Thyroid gland (tissue), 4 donors: ENCODE data around the gene FAM171A1. TPM values are rescaled to one million over a fixed set of nuclear protein-coding genes. Genes with fewer than 3 reads are reported as not detected.
"Not testable (repeated sequence)": the region's sequence is repeated elsewhere in the genome, so short reads cannot be mapped to it uniquely, and the experiment has no call there.

Source experiments
- DNase-seq, 2 donors: peaks; one replicate each; pipeline ENCODE4 v3.0.0-alpha.2; 2019
- H3K27ac ChIP-seq, 3 donors: fragments of 200-600 bp; sonication (generic); 1 replicate in 2 of 3; 2 replicates in 1 of 3; pipeline ENCODE4 v1.5.1; 2016 to 2019; ENCODE audit warnings: mild to moderate bottlenecking in 1 of 3, moderate library complexity in 1 of 3
- H3K27me3 ChIP-seq: fragments of 200-600 bp; sonication (generic); one replicate; pipeline ENCODE4 v1.5.1; 2019
- H3K36me3 ChIP-seq, 2 donors: fragments of 200-600 bp; sonication (generic); one replicate each; pipeline ENCODE4 v1.5.1; 2016 to 2019
- H3K4me1 ChIP-seq, 2 donors: fragments of 200-600 bp; sonication (generic); one replicate each; pipeline ENCODE4 v1.5.1; 2017 to 2019
- H3K4me3 ChIP-seq, 3 donors: fragments of 200-600 bp; sonication (generic); replicated peaks in 1 of 3; 1 replicate in 2 of 3; 2 replicates in 1 of 3; pipeline ENCODE4 v1.5.1; 2016; ENCODE audit warnings: mild to moderate bottlenecking in 1 of 3
- H3K9me3 ChIP-seq: fragments of 200-600 bp; sonication (generic); one replicate; pipeline ENCODE4 v1.5.1; 2017
- POLR2A ChIP-seq, 2 donors: fragments of 450-650 bp; IDR thresholded peaks; one replicate each; pipeline ENCODE4 v1.6.1; 2017; ENCODE audit warnings: antibody characterized with exemption in 2 of 2, mild to moderate bottlenecking in 2 of 2, moderate library complexity in 1 of 2
- WGBS, 2 donors: methylation state at CpG; one replicate each; pipeline ENCODE4 v1.1.5; 2017; 5-methylcytosine and 5-hydroxymethylcytosine counted together
- intact Hi-C: fragments of 100-400 bp; cut with DNase I; formaldehyde crosslinking; loops from one replicate; pipeline ENCODE4 v1.15.1; 2023
- total RNA-seq, 4 donors: library from RNA; depleted of rRNA; stranded (reverse); fragments of >200 nt; gene quantifications; one replicate each; pipeline ENCODE4 v1.2.3, GENCODE V29; 2016
- TF ChIP-seq, protein P1 (sequence below), 6 experiments: fragments of 200-600 bp in 3 of 6; fragments of 450-650 bp in 3 of 6; sonication (generic) in 3 of 6; IDR thresholded peaks; one replicate each; pipeline ENCODE4 v1.5.1; 2016 to 2019; ENCODE audit warnings: antibody characterized with exemption in 6 of 6, mild to moderate bottlenecking in 2 of 6, inconsistent platforms in 1 of 6, moderate library complexity in 1 of 6

Gene FAM171A1
- total RNA-seq, 4 donors from 2014 or later, result 10.2 to 14.9 (median 13.3) TPM

DNA sequence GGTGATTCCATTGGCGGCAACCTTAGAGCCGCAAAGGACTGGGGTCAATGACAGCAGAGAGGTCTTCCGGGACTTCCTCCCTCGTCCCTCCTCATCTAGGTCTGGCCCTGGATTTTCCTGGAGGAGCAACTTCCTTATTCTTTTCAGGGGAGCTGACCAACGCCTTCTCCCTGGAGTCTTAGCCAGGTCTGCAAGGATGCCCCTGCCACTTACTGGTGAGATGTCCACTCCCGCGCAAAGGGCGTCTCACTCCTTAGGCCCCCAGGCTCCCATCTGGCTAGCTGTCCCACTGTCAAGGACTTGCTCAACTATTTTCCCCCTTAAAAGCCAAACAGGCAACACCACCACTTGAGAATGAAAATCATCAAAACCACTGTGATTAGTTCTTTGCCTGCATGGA is 160.6 kb downstream of the FAM171A1 start:
- intact Hi-C loops, result loop anchor here (5.0 kb wide), 1 partner anchor 162 kb away; the partner anchor contains the start of gene FAM171A1
- H3K36me3 ChIP-seq, result peaks cover 8 to 11% of the 10 kb centered on the region in 2 donors
- WGBS, 2 donors, result 88 to 93% methylated on average over 8 of the region's 8 CpGs
- no peak for TF ChIP-seq POLR2A (IDR thresholded peaks at IDR 0.05)
- TF ChIP-seq, protein P1, sequence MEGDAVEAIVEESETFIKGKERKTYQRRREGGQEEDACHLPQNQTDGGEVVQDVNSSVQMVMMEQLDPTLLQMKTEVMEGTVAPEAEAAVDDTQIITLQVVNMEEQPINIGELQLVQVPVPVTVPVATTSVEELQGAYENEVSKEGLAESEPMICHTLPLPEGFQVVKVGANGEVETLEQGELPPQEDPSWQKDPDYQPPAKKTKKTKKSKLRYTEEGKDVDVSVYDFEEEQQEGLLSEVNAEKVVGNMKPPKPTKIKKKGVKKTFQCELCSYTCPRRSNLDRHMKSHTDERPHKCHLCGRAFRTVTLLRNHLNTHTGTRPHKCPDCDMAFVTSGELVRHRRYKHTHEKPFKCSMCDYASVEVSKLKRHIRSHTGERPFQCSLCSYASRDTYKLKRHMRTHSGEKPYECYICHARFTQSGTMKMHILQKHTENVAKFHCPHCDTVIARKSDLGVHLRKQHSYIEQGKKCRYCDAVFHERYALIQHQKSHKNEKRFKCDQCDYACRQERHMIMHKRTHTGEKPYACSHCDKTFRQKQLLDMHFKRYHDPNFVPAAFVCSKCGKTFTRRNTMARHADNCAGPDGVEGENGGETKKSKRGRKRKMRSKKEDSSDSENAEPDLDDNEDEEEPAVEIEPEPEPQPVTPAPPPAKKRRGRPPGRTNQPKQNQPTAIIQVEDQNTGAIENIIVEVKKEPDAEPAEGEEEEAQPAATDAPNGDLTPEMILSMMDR (IDR thresholded peaks at IDR 0.05), result no peak
- H3K27me3 ChIP-seq, result no peaks in the 10 kb centered on the region
- no peak overlapping the region for H3K4me3 ChIP-seq
- H3K27ac ChIP-seq, result no peak overlapping the region
- DNase-seq, result no peak
- no peaks in the 10 kb centered on the region for H3K9me3 ChIP-seq
- H3K4me1 ChIP-seq, result no peaks in the 10 kb centered on the region

DNA sequence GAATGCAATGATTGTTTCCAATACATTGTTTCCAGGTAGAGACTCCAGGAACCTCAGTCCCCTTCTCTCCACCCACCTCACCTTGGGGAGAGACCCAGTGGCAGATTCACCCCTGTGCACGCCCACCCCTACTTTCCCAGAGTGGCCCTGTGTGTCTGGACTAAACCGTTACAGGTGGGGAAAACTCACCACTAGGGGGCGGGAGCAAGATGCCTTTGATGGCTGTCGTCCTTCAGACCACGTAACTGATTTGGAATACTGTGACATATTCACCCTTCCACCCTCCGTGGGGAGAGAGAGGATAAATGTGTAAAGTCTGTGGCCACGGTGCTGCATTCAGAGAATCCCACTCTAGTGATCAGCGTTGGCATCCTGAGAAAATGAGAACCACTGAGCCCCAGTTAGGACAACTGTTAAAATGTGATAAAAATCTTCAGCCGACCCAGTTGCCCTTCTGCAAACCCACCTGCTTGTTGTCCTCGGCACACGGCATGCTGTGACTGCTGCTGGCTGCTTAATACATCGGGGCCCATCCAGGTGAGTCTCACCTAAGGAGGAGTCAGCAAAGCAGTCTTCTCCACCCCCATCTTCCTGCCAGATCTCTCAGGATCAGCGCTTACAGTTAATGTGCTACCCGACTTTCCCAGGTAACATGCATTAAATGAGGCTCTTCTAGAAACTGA is 161.1 kb downstream of the FAM171A1 start:
- Histone ChIP-seq H3K4me3 (no peak overlapping the region), H3K27me3 (no peaks in the 10 kb centered on the region), H3K9me3 (no peaks in the 10 kb centered on the region), H3K4me1 (no peaks in the 10 kb centered on the region), H3K36me3 (peaks cover 8 to 11% of the 10 kb centered on the region in 2 donors), H3K27ac (no peak overlapping the region)
- TF ChIP-seq, protein P1 (IDR thresholded peaks at IDR 0.05), result peak; percentile 54 to 91 (median 73)
- TF ChIP-seq POLR2A (IDR thresholded peaks at IDR 0.05), result no peak
- WGBS, 2 donors, result 24% methylated on average over 13 to 14 of the region's 14 CpGs
- peak; percentile 85 to 86 for DNase-seq
- intact Hi-C loops, result loop anchor here (5.0 kb wide), 1 partner anchor 162 kb away; the partner anchor contains the start of gene FAM171A1

DNA sequence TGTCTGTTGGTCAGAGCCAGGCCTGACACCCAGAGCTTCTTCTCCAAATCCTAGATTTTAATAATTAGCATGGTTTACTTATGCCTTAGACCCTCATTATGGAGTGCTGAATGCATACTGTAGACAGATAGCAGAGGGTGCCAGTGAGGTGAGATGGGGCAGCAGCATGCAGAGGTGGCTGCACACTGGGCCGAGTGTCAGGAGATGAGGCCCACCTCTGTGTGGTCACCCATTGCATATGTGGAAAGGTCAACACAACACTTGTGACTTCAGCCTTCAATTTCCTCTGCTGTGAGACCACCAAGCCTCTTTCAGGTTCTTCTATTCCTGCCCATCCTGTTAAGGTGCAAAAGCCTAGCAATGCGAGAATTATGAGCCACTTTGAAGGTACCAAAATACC is 162.9 kb downstream of the FAM171A1 start:
- Histone ChIP-seq H3K27me3 (no peaks in the 10 kb centered on the region), H3K9me3 (no peaks in the 10 kb centered on the region), H3K4me1 (no peaks in the 10 kb centered on the region), H3K4me3 (no peak overlapping the region), H3K27ac (no peak overlapping the region), H3K36me3 (peaks cover 0 to under 1% of the 10 kb centered on the region in 2 donors)
- TF ChIP-seq, protein P1 (IDR thresholded peaks at IDR 0.05), result no peak
- no peak for TF ChIP-seq POLR2A (IDR thresholded peaks at IDR 0.05)
- no peak for DNase-seq
- intact Hi-C loops, result no loop called here
- 93 to 98% methylated on average over 2 of the region's 2 CpGs for WGBS, 2 donors

DNA sequence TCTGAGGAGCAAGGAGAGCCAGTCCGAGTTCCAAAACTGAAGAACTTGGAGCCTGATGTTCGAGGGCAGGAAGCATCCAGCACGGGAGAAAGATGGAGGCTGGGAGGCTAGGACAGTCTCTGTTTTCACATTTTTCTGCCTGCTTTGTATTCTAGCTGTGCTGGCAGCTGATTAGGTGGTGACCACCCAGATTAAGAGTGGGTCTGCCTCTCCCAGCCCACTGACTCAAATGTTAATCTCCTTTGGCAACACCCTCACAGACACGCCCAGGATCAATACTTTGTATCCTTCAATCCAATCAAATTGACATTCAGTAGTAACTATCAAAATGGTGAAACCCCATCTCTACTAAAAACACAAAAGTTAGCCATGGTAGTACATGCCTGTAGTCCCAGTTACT is 163.7 kb downstream of the FAM171A1 start:
- H3K27me3 ChIP-seq, H3K9me3 ChIP-seq, H3K36me3 ChIP-seq, H3K4me3 ChIP-seq, H3K27ac ChIP-seq, DNase-seq, intact Hi-C loops, H3K4me1 ChIP-seq: not testable (repeated sequence)
- WGBS, 2 donors, result 93 to 95% methylated on average over 4 of the region's 4 CpGs

DNA sequence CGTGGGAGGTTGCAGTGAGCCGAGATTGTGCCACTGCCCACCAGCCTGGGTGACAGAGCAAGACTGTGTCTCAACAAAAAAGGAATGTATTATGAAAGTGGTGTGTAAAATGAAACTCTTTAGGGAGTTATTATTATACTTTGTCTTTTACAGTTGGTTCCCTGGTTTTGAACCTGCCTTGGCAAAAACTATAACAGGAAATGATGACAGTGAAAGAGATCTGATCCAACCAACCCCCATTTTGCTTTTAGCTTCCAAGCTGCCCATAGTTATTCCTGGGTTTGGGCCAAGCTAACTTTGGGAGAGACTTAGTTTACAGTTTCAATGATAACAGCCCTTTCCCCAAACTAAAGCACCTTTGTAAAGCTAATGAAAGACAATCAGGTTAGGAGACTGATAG is 168.4 kb downstream of the FAM171A1 start:
- Histone ChIP-seq H3K27ac (no peak overlapping the region), H3K4me1 (no peaks in the 10 kb centered on the region), H3K4me3 (no peak overlapping the region), H3K9me3 (no peaks in the 10 kb centered on the region), H3K36me3 (no peaks in the 10 kb centered on the region), H3K27me3 (no peaks in the 10 kb centered on the region)
- intact Hi-C loops, result no loop called here
- DNase-seq, result no peak
- WGBS, 2 donors, result 98 to 100% methylated on average over 2 of the region's 2 CpGs
- TF ChIP-seq POLR2A (IDR thresholded peaks at IDR 0.05), result no peak
- TF ChIP-seq, protein P1 (IDR thresholded peaks at IDR 0.05), result no peak

DNA sequence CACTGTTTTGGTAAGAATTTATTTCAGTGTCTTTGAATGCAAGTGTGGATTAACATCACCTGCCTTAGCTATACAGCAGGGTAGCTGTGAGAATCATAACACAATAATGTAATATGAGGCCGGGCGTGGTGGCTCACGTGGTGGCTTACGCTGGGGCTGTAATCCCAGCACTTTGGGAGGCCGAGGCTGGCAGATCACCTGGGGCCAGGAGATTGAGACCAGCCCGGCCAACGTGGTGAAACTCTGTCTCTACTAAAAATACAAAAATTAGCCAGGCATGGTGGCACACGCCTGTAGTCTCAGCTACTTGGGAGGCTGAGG is 168.8 kb downstream of the FAM171A1 start:
- DNase-seq, H3K27me3 ChIP-seq, H3K4me1 ChIP-seq, H3K36me3 ChIP-seq, H3K9me3 ChIP-seq, H3K27ac ChIP-seq, intact Hi-C loops, H3K4me3 ChIP-seq: not testable (repeated sequence)
- 88 to 92% methylated on average over 8 of the region's 8 CpGs for WGBS, 2 donors
